ENCODE results near the gene ADAM23.

Gene ADAM23

DNA sequence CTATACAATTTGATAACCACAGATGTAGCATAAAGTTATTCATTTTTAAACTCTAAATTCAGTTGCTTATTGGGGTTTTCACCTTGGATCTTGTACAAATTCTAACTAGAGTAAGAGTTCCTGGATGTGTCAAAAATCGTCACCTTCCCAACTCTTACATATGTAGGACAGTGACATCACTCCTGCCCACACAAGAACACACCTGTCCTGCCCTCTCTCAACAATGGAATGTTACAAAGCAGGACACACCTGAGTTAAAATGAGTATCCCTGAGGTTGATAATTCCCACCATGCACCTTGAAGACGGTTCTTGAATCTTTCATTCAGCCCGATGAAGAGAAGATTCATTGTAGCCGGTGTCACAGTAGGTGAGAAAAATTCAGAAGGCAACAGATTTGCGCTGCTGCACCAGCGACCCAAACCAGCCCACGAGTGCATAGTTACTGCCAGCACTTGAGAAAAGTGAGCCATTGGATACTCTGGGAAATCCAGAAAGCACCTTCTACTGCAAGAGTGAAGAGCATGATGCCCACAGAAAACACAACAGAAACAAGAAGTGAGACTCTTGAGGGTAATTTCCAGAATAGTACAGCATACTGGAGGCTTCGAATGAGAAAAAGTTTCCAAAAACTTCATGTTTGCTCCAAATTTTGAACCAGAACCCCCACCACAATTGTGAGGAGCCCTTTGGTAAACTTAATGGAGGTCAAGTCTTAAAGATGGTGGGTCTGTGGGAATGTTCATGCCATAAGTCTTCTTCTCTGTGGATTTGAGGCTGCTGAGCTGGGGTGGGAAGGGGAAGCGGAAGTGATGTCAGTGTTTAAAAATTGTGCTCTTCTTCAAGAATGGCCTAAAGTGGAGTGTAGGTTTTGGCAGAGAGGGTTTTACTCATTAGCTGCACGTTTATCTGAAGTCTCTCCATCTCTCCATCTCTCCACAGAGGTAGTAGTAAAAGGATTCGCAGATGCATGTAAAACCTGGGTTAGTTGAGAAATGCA, 34.7 kb upstream of the ADAM23 start:
- Histone ChIP-seq H3K4me1 (ENCODE audit: control insufficient read depth, low read length) (no peaks in the 10 kb centered on the region), H3K27me3 (ENCODE audit: control insufficient read depth, low read length) (no peaks in the 10 kb centered on the region), H3F3A (ENCODE audit: control insufficient read depth, insufficient read depth) (no peaks in the 10 kb centered on the region), H3K79me2 (ENCODE audit: control insufficient read depth, low read length) (no peaks in the 10 kb centered on the region), H4K20me1 (ENCODE audit: control insufficient read depth, insufficient read depth, low read depth, low read length) (no peaks in the 10 kb centered on the region), H3K36me3 (ENCODE audit: control insufficient read depth, low read length) (no peaks in the 10 kb centered on the region), H3K4me2 (ENCODE audit: low read length) (no peak overlapping the region), H3K27ac (ENCODE audit: low read depth, low read length) (no peak overlapping the region), H3K9me3 (ENCODE audit: control insufficient read depth, insufficient read depth, low read length) (no peaks in the 10 kb centered on the region), H3K9me2 (replicated peaks; ENCODE audit: control insufficient read depth, low read length) (no peaks in the 10 kb centered on the region), H3K4me3 (ENCODE audit: low read length) (no peak overlapping the region)
- no peak for TF ChIP-seq CTCF (IDR thresholded peaks at IDR 0.05; ENCODE audit: low read depth, low read length, poor library complexity, severe bottlenecking)
- no peak for TF ChIP-seq EZH2phosphoT487 (IDR thresholded peaks at IDR 0.05; ENCODE audit: borderline replicate concordance, low read length)

DNA sequence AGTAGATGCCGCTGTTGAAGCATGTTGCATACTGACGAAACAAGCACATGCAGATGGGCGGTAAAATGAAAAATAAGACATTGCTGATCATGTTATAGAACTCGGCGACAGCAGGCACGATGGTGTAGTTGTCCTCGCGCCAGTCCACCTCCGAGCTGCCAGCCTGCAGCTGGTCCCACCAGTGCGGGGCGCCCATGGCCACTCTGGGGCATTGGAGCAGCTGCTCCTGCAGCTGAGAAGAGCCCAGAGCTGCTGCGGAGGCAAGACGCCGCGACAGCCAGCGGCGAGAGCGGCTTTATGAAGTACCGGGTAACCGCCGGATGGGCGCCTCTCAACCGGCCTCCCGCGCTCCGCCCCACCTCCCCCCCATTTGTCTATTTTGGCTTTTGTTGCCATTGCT, 32.6 kb upstream of the ADAM23 start:
- Histone ChIP-seq H3K27ac (ENCODE audit: low read depth, low read length) (no peak overlapping the region), H3F3A (ENCODE audit: control insufficient read depth, insufficient read depth) (no peaks in the 10 kb centered on the region), H4K20me1 (ENCODE audit: control insufficient read depth, insufficient read depth, low read depth, low read length) (no peaks in the 10 kb centered on the region), H3K4me1 (ENCODE audit: control insufficient read depth, low read length) (no peaks in the 10 kb centered on the region), H3K36me3 (ENCODE audit: control insufficient read depth, low read length) (no peaks in the 10 kb centered on the region), H3K27me3 (ENCODE audit: control insufficient read depth, low read length) (no peaks in the 10 kb centered on the region), H3K9me3 (ENCODE audit: control insufficient read depth, insufficient read depth, low read length) (no peaks in the 10 kb centered on the region), H3K79me2 (ENCODE audit: control insufficient read depth, low read length) (no peaks in the 10 kb centered on the region), H3K4me3 (ENCODE audit: low read length) (no peak overlapping the region), H3K4me2 (ENCODE audit: low read length) (no peak overlapping the region), H3K9me2 (replicated peaks; ENCODE audit: control insufficient read depth, low read length) (no peaks in the 10 kb centered on the region)
- TF ChIP-seq CTCF (IDR thresholded peaks at IDR 0.05; ENCODE audit: low read depth, low read length, poor library complexity, severe bottlenecking) (no peak), EZH2phosphoT487 (IDR thresholded peaks at IDR 0.05; ENCODE audit: borderline replicate concordance, low read length) (no peak)

- Histone ChIP-seq H3K4me2 (ENCODE audit: low read length) (no peak overlapping the region), H3K9me3 (ENCODE audit: control insufficient read depth, insufficient read depth, low read length) (peaks cover 8% of the 10 kb centered on the region; the same call in 1 of the 2 replicates), H4K20me1 (ENCODE audit: control insufficient read depth, insufficient read depth, low read depth, low read length) (no peaks in the 10 kb centered on the region), H3K27me3 (ENCODE audit: control insufficient read depth, low read length) (no peaks in the 10 kb centered on the region), H3K36me3 (ENCODE audit: control insufficient read depth, low read length) (no peaks in the 10 kb centered on the region), H3K4me1 (ENCODE audit: control insufficient read depth, low read length) (no peaks in the 10 kb centered on the region), H3K27ac (ENCODE audit: low read depth, low read length) (no peak overlapping the region), H3K4me3 (ENCODE audit: low read length) (no peak overlapping the region), H3K79me2 (ENCODE audit: control insufficient read depth, low read length) (no peaks in the 10 kb centered on the region), H3F3A (ENCODE audit: control insufficient read depth, insufficient read depth) (no peaks in the 10 kb centered on the region), H3K9me2 (replicated peaks; ENCODE audit: control insufficient read depth, low read length) (no peaks in the 10 kb centered on the region)
- TF ChIP-seq CTCF (IDR thresholded peaks at IDR 0.05; ENCODE audit: low read depth, low read length, poor library complexity, severe bottlenecking) (no peak), EZH2phosphoT487 (IDR thresholded peaks at IDR 0.05; ENCODE audit: borderline replicate concordance, low read length) (no peak)
Measured at GRCh38 chr2:206415618-206416243, 27.6 kb upstream of the ADAM23 start.
